Cortex of kidney (tissue), 1 donor: Measurements from ENCODE around the gene DCAF6.
"Not testable (repeated sequence)": the region's sequence is repeated elsewhere in the genome, so short reads cannot be mapped to it uniquely, and the experiment has no call there.

Source experiments
- DNase-seq: peaks from one replicate; lab custom pipeline; 2025; lab: John Stamatoyannopoulos, UW

The DCAF6 gene

GRCh38 chr1:167923324-167924056, 13.0 kb upstream of the DCAF6 start:
- no peak for DNase-seq

GRCh38 chr1:167924102-167924501, 12.4 kb upstream of the DCAF6 start:
- DNase-seq: no peak

GRCh38 chr1:167924543-167925231, 11.8 kb upstream of the DCAF6 start:
- no peak for DNase-seq

GRCh38 chr1:167926486-167926997, 9.9 kb upstream of the DCAF6 start:
- no peak for DNase-seq

- DNase-seq: no peak
Observed at GRCh38 chr1:167927046-167927754, 9.3 kb upstream of the DCAF6 start.

- no peak for DNase-seq
Observed at GRCh38 chr1:167928457-167928852, 8.0 kb upstream of the DCAF6 start.

- not testable (repeated sequence) for DNase-seq
Observed at GRCh38 chr1:167928919-167929318, 7.6 kb upstream of the DCAF6 start.

GRCh38 chr1:167929725-167930124, 6.8 kb upstream of the DCAF6 start:
- DNase-seq: no peak

- DNase-seq: no peak
Observed at GRCh38 chr1:167933788-167934187, 2.7 kb upstream of the DCAF6 start.

GRCh38 chr1:167934426-167935215, 1.9 kb upstream of the DCAF6 start:
- no peak for DNase-seq

- DNase-seq: no peak
Observed at GRCh38 chr1:167935216-167936067, 1.0 kb upstream of the DCAF6 start.

- DNase-seq: no peak
Observed at GRCh38 chr1:167936930-167937708, 636 bp downstream of the DCAF6 start, which contains the start of gene MPC2. TSS of gene MPC2 (minus strand) at chr1:167937072. CDS start at chr1:167935841, 1,231 bp downstream.

GRCh38 chr1:167937709-167938010, 1.2 kb downstream of the DCAF6 start:
- no peak for DNase-seq

GRCh38 chr1:167938080-167938636, 1.7 kb downstream of the DCAF6 start:
- no peak for DNase-seq

GRCh38 chr1:167940264-167940663, 3.8 kb downstream of the DCAF6 start:
- no peak for DNase-seq

GRCh38 chr1:167943541-167943940, 7.1 kb downstream of the DCAF6 start:
- no peak for DNase-seq

GRCh38 chr1:167947733-167948132, 11.2 kb downstream of the DCAF6 start:
- no peak for DNase-seq

GRCh38 chr1:167949785-167950184, 13.3 kb downstream of the DCAF6 start:
- no peak for DNase-seq

- no peak for DNase-seq
Observed at GRCh38 chr1:167950569-167950968, 14.1 kb downstream of the DCAF6 start.

GRCh38 chr1:167955915-167956314, 19.4 kb downstream of the DCAF6 start:
- no peak for DNase-seq
